ENCODE measurements around the gene MALT1. TPM values are rescaled to one million over a fixed set of nuclear protein-coding genes. Genes with fewer than 3 reads are reported as not detected.
A peak's percentile ranks its signal among the peaks of the same experiment; 100 is the strongest.
"Not testable (repeated sequence)": the region's sequence is repeated elsewhere in the genome, so short reads cannot be mapped to it uniquely, and the experiment has no call there.

MALT1 gene
- polyA plus RNA-seq, 1 experiment: 11.4 TPM

DNA sequence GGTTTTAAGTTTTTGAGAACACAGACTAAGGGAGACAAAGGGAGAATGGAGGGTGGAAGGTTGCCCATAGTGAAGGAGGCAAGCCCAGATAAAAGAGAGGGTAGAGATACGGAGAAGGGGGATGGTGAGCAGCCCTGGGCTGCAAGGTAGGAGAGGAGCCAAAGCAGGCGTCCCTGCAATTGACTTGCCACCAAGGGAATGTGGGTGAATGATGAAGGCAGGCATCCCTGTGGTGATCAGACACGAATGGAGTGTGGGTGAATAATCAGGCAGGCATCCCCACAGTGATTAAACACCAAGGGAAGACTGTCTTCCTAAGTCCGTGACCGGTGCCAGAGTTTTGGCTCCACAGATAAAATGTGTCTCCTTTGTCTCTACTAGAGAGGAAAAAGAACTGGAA is 25.9 kb upstream of the MALT1 start:
- Histone ChIP-seq H3K4me3 (ENCODE audit: low read depth, low read length) (no peak overlapping the region), H3K36me3 (ENCODE audit: control insufficient read depth, insufficient read depth, low read length) (no peaks in the 10 kb centered on the region), H3K27me3 (ENCODE audit: control insufficient read depth, insufficient read depth, low read length) (no peaks in the 10 kb centered on the region)
- DNase-seq (ENCODE audit: low read depth): peak; percentile 45
- TF ChIP-seq, protein P1, sequence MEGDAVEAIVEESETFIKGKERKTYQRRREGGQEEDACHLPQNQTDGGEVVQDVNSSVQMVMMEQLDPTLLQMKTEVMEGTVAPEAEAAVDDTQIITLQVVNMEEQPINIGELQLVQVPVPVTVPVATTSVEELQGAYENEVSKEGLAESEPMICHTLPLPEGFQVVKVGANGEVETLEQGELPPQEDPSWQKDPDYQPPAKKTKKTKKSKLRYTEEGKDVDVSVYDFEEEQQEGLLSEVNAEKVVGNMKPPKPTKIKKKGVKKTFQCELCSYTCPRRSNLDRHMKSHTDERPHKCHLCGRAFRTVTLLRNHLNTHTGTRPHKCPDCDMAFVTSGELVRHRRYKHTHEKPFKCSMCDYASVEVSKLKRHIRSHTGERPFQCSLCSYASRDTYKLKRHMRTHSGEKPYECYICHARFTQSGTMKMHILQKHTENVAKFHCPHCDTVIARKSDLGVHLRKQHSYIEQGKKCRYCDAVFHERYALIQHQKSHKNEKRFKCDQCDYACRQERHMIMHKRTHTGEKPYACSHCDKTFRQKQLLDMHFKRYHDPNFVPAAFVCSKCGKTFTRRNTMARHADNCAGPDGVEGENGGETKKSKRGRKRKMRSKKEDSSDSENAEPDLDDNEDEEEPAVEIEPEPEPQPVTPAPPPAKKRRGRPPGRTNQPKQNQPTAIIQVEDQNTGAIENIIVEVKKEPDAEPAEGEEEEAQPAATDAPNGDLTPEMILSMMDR (IDR thresholded peaks at IDR 0.05; ENCODE audit: insufficient read depth, low read depth, low read length): no peak
- ChIA-PET POLR2A (no interaction called here), CTCF (no interaction called here)

DNA sequence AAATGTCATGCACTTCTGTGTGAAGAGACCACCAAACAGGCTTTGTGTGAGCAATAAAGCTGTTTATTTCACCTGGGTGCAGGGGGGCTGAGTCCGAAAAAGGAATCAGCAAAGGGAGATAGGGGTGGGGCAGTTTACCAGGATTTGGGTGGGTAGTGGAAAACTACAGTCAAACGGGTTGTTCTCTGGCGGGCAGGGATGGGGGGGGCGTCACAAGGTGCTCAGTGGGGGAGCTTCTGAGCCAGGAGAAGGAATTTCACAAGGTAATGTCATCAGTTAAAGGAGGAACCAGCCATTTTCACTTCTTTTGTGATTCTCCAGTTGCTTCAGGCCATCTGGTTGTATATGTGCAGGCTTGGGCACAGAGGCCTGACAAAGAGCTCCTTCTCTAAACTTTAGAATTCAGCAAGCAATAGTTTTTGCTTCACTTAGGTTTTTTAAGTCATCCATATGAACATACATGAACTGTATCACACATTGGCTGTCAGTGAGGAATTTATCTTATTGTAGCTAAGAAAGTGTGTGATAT is 24.9 kb upstream of the MALT1 start:
- Histone ChIP-seq H3K4me3 (ENCODE audit: low read depth, low read length) (no peak overlapping the region), H3K27me3 (ENCODE audit: control insufficient read depth, insufficient read depth, low read length) (no peaks in the 10 kb centered on the region), H3K36me3 (ENCODE audit: control insufficient read depth, insufficient read depth, low read length) (no peaks in the 10 kb centered on the region)
- DNase-seq (ENCODE audit: low read depth): no peak
- ChIA-PET POLR2A (no interaction called here), CTCF (interaction anchor here (0.6 to 2.6 kb wide), 2 partner anchors 15 to 557 kb away, joined by 3 to 10 read pairs; no protein-coding TSS in a partner anchor)
- TF ChIP-seq, protein P1 (IDR thresholded peaks at IDR 0.05; ENCODE audit: insufficient read depth, low read depth, low read length): no peak

DNA sequence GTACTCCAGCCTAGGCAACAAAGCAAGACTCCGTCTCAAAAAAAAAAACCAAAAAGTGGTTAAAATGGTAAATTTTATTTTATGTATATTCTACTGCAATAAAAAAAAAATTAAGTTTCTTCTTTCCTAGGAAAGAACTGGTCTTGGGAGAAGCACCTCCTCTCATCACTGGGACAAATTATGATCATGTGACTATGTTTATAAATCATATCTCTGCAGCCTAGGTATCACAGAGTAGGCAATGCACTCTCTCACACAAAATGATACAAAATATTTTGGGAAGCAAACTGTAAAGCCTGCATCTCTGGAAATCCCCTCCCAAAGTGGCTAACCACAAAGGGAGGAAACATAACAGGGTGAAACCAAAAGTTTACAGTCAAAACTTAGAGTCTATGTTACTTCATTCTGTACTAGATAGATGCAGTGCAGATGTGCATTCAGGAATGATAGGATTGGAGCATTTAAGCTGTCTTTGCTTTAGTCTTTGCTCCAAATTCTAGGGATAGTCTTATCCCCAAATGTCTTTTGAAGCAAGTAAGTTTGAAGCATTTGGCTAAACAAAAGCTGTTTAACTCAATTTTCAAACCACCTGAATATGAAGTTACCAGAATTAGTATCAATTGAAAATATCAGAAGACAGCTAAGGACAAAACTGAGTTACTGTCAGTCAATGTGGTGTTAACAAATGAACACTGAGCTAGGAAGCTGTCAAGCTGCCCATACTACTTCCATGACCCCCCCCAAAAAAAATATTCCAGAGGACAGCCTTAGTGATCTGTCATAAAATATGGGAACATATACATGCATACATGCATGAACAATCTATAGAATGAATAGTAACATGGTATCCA is 21.1 kb upstream of the MALT1 start:
- DNase-seq (ENCODE audit: low read depth): no peak
- ChIA-PET CTCF (interaction anchor here (0.6 to 1.3 kb wide), 3 partner anchors 9 to 23 kb away, joined by 3 to 4 read pairs (median 3); partner anchors contain the start of gene MALT1), POLR2A (no interaction called here)
- Histone ChIP-seq H3K27me3 (ENCODE audit: control insufficient read depth, insufficient read depth, low read length) (no peaks in the 10 kb centered on the region), H3K36me3 (ENCODE audit: control insufficient read depth, insufficient read depth, low read length) (no peaks in the 10 kb centered on the region), H3K4me3 (ENCODE audit: low read depth, low read length) (no peak overlapping the region)
- TF ChIP-seq, protein P1 (IDR thresholded peaks at IDR 0.05; ENCODE audit: insufficient read depth, low read depth, low read length): no peak

DNA sequence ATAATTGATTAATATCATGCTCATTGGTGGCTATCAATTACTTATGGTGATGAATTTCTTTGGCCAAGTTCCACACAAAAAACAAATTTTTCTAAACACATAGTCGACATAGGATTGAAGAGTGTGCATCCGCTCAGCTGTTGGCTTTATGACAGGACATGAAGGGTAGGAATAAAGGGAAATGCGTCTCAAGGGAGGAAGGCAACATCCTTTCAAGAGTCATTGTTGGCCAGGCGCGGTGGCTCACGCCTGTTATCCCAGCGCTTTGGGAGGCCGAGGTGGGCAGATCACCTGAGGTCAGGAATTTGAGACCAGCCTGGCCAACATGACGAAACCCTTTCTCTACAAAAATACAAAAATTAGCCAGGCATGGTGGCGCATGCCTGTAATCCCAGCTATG is 20.4 kb upstream of the MALT1 start:
- H3K27me3 ChIP-seq (ENCODE audit: control insufficient read depth, insufficient read depth, low read length); H3K36me3 ChIP-seq (ENCODE audit: control insufficient read depth, insufficient read depth, low read length); DNase-seq (ENCODE audit: low read depth); H3K4me3 ChIP-seq (ENCODE audit: low read depth, low read length); POLR2A ChIA-PET: not testable (repeated sequence)
- CTCF ChIA-PET: interaction anchor here (1.3 kb wide), 1 partner anchor 8 kb away, joined by 4 read pairs; no protein-coding TSS in a partner anchor

DNA sequence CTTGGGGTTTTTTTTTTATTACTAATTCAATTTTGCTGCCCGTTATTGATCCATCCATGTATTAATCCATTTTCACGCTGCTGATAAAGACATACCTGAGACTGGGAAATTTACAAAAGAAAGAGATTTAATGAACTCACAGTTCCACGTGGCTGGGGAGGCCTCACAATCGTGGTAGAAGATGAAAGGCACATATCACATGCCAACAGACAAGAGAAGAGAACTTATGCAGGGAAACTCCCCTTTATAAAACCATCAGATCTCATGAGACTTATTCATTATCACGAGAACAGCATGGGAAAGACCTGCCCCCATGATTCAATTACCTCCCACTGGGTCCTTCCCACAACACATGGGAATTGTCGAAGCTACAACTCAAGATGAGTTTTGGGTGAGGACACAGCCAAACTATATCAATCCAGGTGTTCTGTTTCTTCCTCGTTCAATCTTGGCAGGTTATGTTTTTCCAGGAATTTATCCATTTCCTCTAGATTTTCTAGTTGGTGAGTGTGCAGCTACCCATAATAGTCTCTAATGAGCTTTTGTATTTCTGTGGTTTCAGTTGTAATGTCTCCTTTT is 18.0 kb upstream of the MALT1 start:
- H3K27me3 ChIP-seq (ENCODE audit: control insufficient read depth, insufficient read depth, low read length); POLR2A ChIA-PET; DNase-seq (ENCODE audit: low read depth); CTCF ChIA-PET; H3K36me3 ChIP-seq (ENCODE audit: control insufficient read depth, insufficient read depth, low read length); H3K4me3 ChIP-seq (ENCODE audit: low read depth, low read length): not testable (repeated sequence)

DNA sequence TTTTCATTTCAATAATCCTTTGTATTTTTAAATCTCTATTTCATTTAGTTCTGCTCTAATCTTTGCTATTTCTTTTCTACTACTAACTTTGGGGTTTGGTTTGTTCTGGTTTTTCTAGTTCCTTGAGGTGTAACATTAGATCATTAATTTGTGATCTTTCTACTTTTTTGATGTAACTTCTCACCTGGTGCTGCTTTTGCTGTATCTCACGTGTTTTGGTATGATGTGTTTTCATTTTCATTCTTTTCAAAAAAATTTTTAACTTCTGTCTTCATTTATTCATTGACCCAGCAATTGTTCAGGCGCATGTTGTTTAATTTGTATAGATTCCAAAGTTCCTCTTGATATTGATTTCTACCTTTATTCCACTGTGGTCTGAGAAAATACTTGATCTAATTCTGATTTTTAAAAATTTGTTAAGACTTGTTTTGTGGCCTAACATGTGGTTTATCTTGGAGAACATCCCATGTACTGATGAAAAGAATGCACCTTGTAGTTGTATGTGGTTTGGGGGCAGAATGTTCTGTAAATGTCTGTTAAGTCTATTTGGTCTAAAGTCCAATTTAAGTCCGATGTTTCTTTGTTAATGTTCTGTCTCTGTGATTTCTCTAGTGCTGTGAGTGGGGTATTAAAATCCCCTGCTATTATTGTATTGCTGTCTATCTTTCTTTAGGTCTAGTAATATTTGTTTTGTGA is 17.3 kb upstream of the MALT1 start:
- H3K27me3 ChIP-seq (ENCODE audit: control insufficient read depth, insufficient read depth, low read length): no peaks in the 10 kb centered on the region
- no peak overlapping the region for H3K4me3 ChIP-seq (ENCODE audit: low read depth, low read length)
- POLR2A ChIA-PET: no interaction called here
- CTCF ChIA-PET: no interaction called here
- TF ChIP-seq, protein P1 (IDR thresholded peaks at IDR 0.05; ENCODE audit: insufficient read depth, low read depth, low read length): no peak
- DNase-seq (ENCODE audit: low read depth): no peak
- H3K36me3 ChIP-seq (ENCODE audit: control insufficient read depth, insufficient read depth, low read length): no peaks in the 10 kb centered on the region

Measured in BJ (cell line).